GM12878 (cell line): ENCODE measurements around the gene SYNGR1. TPM values are rescaled to one million over a fixed set of nuclear protein-coding genes. Genes with fewer than 3 reads are reported as not detected.
A peak's percentile ranks its signal among the peaks of the same experiment; 100 is the strongest.

ENCODE experiments used
- ATAC-seq: fragments of 200-7000 bp; cut with Tn5 transposase; 3 replicates; pipeline ENCODE4 v1.9.1; 2020; ENCODE audit warnings: mild to moderate bottlenecking, moderate library complexity
- BruUV-seq: library from RNA; stranded (reverse); fragments of 400-500 nt; replicated peaks from 2 replicates; lab custom pipeline; 2021; lab: Mats Ljungman, UMichigan
- CTCF ChIA-PET: fragments of 300-600 bp; sonication (Branson Sonifier 250); formaldehyde crosslinking; extraction: SDS; loops from one replicate; lab custom pipeline; 2021; ENCODE audit warnings: inconsistent platforms; lab: Yijun Ruan, JAX
- POLR2A ChIA-PET: fragments of 350-600 bp; formaldehyde crosslinking; extraction: SDS; loops from one replicate; lab custom pipeline; 2021; ENCODE audit warnings: inconsistent platforms; lab: Charles Lee
- RAD21 ChIA-PET: fragments of 300-600 bp; sonication (Branson Sonifier 250); formaldehyde crosslinking; loops from one replicate; lab custom pipeline; 2023; ENCODE audit warnings: antibody characterized with exemption; ENCODE audit not compliant: unreplicated experiment; lab: Charles Lee
- SMC1A ChIA-PET: fragments of 300-600 bp; sonication (Branson Sonifier 250); formaldehyde crosslinking; loops from one replicate; lab custom pipeline; 2023; ENCODE audit not compliant: unreplicated experiment, uncharacterized antibody; lab: Charles Lee
- DNase-seq: peaks from one replicate; pipeline ENCODE4 v3.0.0-alpha.2; 2011; ENCODE audit warnings: low read depth, low spot score
- FAIRE-seq: peaks from 3 replicates; lab custom pipeline; 2011; peaks lifted over from hg19 to GRCh38; lab: Jason Lieb, UNC
- H2AFZ ChIP-seq: 2 replicates; pipeline ENCODE4 v1.6.0; 2011; ENCODE audit warnings: low read depth, low read length, control low read depth; ENCODE audit not compliant: control insufficient read depth
- H3K27ac ChIP-seq: 2 replicates; pipeline ENCODE4 v1.5.1; 2011; ENCODE audit warnings: control low read depth; ENCODE audit not compliant: control insufficient read depth, insufficient read depth
- H3K27me3 ChIP-seq, 2 experiments: replicated peaks in 1 of 2; 2 replicates each; pipeline versions ENCODE4 v1.6.0 to v1.6.1; 2011; ENCODE audit warnings: low read length in 1 of 2; ENCODE audit not compliant: control insufficient read depth in 2 of 2, insufficient read depth in 2 of 2
- H3K36me3 ChIP-seq, 2 experiments: 2 replicates each; pipeline ENCODE4 v1.5.1; 2011; ENCODE audit warnings: low read length in 1 of 2; ENCODE audit not compliant: control insufficient read depth in 2 of 2, insufficient read depth in 2 of 2
- H3K4me1 ChIP-seq: 2 replicates; pipeline ENCODE4 v1.6.1; 2011; ENCODE audit warnings: mild to moderate bottlenecking, low read length, moderate library complexity, mixed read lengths; ENCODE audit not compliant: control insufficient read depth, insufficient read depth
- H3K4me2 ChIP-seq: 2 replicates; pipeline ENCODE4 v1.6.0; 2011; ENCODE audit warnings: control low read depth; ENCODE audit not compliant: control insufficient read depth, insufficient read depth
- H3K4me3 ChIP-seq: fragments of 200-600 bp; sonication (generic); 2 replicates; pipeline ENCODE4 v1.5.1; 2016
- H3K79me2 ChIP-seq: 2 replicates; pipeline ENCODE4 v1.6.0; 2011; ENCODE audit warnings: low read length; ENCODE audit not compliant: control insufficient read depth, insufficient read depth
- H3K9ac ChIP-seq: 2 replicates; pipeline ENCODE4 v1.8.0; 2011; ENCODE audit warnings: low read length, control low read depth, mixed read lengths; ENCODE audit not compliant: control insufficient read depth, insufficient read depth
- H3K9me3 ChIP-seq: replicated peaks from 3 replicates; pipeline ENCODE4 v1.5.1; 2011; ENCODE audit warnings: mild to moderate bottlenecking, low read length; ENCODE audit not compliant: control insufficient read depth, insufficient read depth
- H4K20me1 ChIP-seq: 2 replicates; pipeline ENCODE4 v1.6.0; 2011; ENCODE audit not compliant: control insufficient read depth, insufficient read depth
- ATF3 ChIP-seq: IDR thresholded peaks from 2 replicates; pipeline ENCODE4 v1.6.1; 2011; ENCODE audit warnings: low read depth, mild to moderate bottlenecking, low read length, moderate library complexity, borderline replicate concordance; ENCODE audit errors: extremely low read depth
- BHLHE40 ChIP-seq, 2 experiments: fragments of 450-650 bp in 1 of 2; IDR thresholded peaks; 2 replicates each; pipeline ENCODE4 v1.6.1; 2011 to 2017; ENCODE audit warnings: low read depth in 2 of 2, borderline replicate concordance in 1 of 2, improper control_type of control experiment in 1 of 2, low read length in 1 of 2, mild to moderate bottlenecking in 1 of 2
- CBFB ChIP-seq: IDR thresholded peaks from 2 replicates; pipeline ENCODE4 v1.6.1; 2016; ENCODE audit warnings: antibody characterized with exemption, low read depth
- CTCF ChIP-seq, 3 experiments: IDR thresholded peaks in 2 of 3; conservative IDR thresholded peaks in 1 of 3; 2 replicates each; pipeline ENCODE4 v1.5.1; 2011; ENCODE audit warnings: low read depth in 3 of 3, low read length in 3 of 3, mild to moderate bottlenecking in 3 of 3, control low read depth in 2 of 3, moderate library complexity in 2 of 3, inconsistent platforms in 1 of 3, mixed read lengths in 1 of 3; ENCODE audit not compliant: control insufficient read depth in 2 of 3, insufficient read depth in 1 of 3; ENCODE audit errors: extremely low read depth in 1 of 3
- ELK1 ChIP-seq: IDR thresholded peaks from 2 replicates; pipeline ENCODE4 v1.6.1; 2012; ENCODE audit warnings: low read depth, low read length, improper control_type of control experiment
- GABPA ChIP-seq: IDR thresholded peaks from 2 replicates; pipeline ENCODE4 v1.6.1; 2014; ENCODE audit warnings: antibody characterized with exemption, low read depth, mild to moderate bottlenecking, inconsistent platforms
- KLF5 ChIP-seq: fragments of 450-650 bp; IDR thresholded peaks from 2 replicates; pipeline ENCODE4 v1.6.1; 2014; ENCODE audit warnings: mild to moderate bottlenecking; ENCODE audit not compliant: partially characterized antibody
- MYB ChIP-seq: fragments of 150-350 bp; IDR thresholded peaks from 2 replicates; pipeline ENCODE4 v1.6.1; 2014; ENCODE audit warnings: mild to moderate bottlenecking, low read depth, low read length, borderline replicate concordance
- PAX8 ChIP-seq: fragments of 450-650 bp; IDR thresholded peaks from 2 replicates; pipeline ENCODE4 v1.6.1; 2017; ENCODE audit warnings: mild to moderate bottlenecking, moderate library complexity
- POLR2AphosphoS5 ChIP-seq: IDR thresholded peaks from 2 replicates; pipeline ENCODE4 v1.6.1; 2011; ENCODE audit warnings: mild to moderate bottlenecking, low read length, inconsistent platforms
- RCOR1 ChIP-seq: conservative IDR thresholded peaks from 2 replicates; pipeline ENCODE4 v1.6.1; 2012; ENCODE audit warnings: low read depth, low read length, improper control_type of control experiment
- SIX5 ChIP-seq: IDR thresholded peaks from 2 replicates; pipeline ENCODE4 v1.6.1; 2011; ENCODE audit warnings: mild to moderate bottlenecking, low read depth, low read length, moderate library complexity; ENCODE audit not compliant: severe bottlenecking
- SMARCA5 ChIP-seq: fragments of 450-650 bp; IDR thresholded peaks from 2 replicates; pipeline ENCODE4 v1.6.1; 2017; ENCODE audit warnings: mild to moderate bottlenecking
- ZBED1 ChIP-seq: IDR thresholded peaks from 2 replicates; pipeline ENCODE4 v1.6.1; 2016; ENCODE audit warnings: borderline replicate concordance
- ZBTB40 ChIP-seq: fragments of 450-650 bp; IDR thresholded peaks from 2 replicates; pipeline ENCODE4 v1.6.1; 2016; ENCODE audit warnings: mild to moderate bottlenecking, moderate library complexity, borderline replicate concordance
- ZNF217 ChIP-seq: fragments of 450-650 bp; IDR thresholded peaks from 2 replicates; pipeline ENCODE4 v1.6.1; 2017; ENCODE audit warnings: antibody characterized with exemption, mild to moderate bottlenecking
- ZSCAN29 ChIP-seq: fragments of 450-650 bp; IDR thresholded peaks from 2 replicates; pipeline ENCODE4 v1.6.1; 2017; ENCODE audit warnings: mild to moderate bottlenecking, moderate library complexity
- ZZZ3 ChIP-seq: IDR thresholded peaks from 2 replicates; pipeline ENCODE4 v1.6.1; 2011; ENCODE audit warnings: low read depth; ENCODE audit not compliant: control insufficient read depth, insufficient read length
- WGBS: methylation state at CpG from one replicate; pipeline ENCODE4 v1.1.6; 2016; ENCODE audit warnings: low lambda C conversion rate; ENCODE audit not compliant: insufficient replicate concordance, insufficient coverage; ENCODE audit errors: missing lambda C conversion rate; 5-methylcytosine and 5-hydroxymethylcytosine counted together
- in situ Hi-C: fragments of 300-500 bp; cut with MboI; formaldehyde crosslinking; loops from 9 replicates; pipeline ENCODE4 v1.14.3; 2018; ENCODE audit warnings: mixed read lengths
- intact Hi-C: fragments of 100-400 bp; cut with micrococcal nuclease; formaldehyde crosslinking; loops from one replicate; pipeline ENCODE4 v1.14.2; 2022; ENCODE audit not compliant: unreplicated experiment
- polyA plus RNA-seq, 11 experiments: library from polyadenylated mRNA; depleted of rRNA in 4 of 11; unstranded in 6 of 11; stranded (reverse) in 5 of 11; fragments of >200 nt; fragmentation: Nextera tagmentation in 4 of 11; fragmentation: Illumina TruSeq in 1 of 11; extraction: Ambion mirVana in 4 of 11; extraction: Trizol in 1 of 11; gene quantifications; 1 replicate in 1 of 11; 2 replicates in 10 of 11; pipeline versions ENCODE4 v1.2.1 to v1.2.3, GENCODE V29; 2011 to 2016; ENCODE audit warnings: inconsistent platforms in 2 of 11, missing spikeins in 2 of 11, low read depth in 1 of 11
- total RNA-seq, 4 experiments: library from RNA; depleted of rRNA in 3 of 4; stranded (reverse); fragments of >200 nt in 3 of 4; fragmentation: Illumina TruSeq in 1 of 4; extraction: Trizol in 1 of 4; gene quantifications; 2 replicates each; pipeline versions ENCODE4 v1.2.1 to v1.2.3, GENCODE V29; 2013 to 2021

Gene SYNGR1
- total and polyA plus RNA-seq, 10 of the 15 experiments (the other 5 are each of a cell fraction or from before 2014, with no cell fraction given): 0.87 to 9.2 (median 3.5) TPM

- Histone ChIP-seq H2AFZ (no peak overlapping the region), H3K27me3 (no peaks in the 10 kb centered on the region), H4K20me1 (no peaks in the 10 kb centered on the region), H3K79me2 (peaks cover 17% of the 10 kb centered on the region), H3K4me1 (peaks cover 7% of the 10 kb centered on the region), H3K9ac (no peak overlapping the region), H3K27ac (no peak overlapping the region), H3K4me2 (peak overlapping the region; percentile 99), H3K9me3 (no peaks in the 10 kb centered on the region), H3K36me3 (peaks cover 0 to 8% of the 10 kb centered on the region in 2 experiments; a peak in 1 of 4 replicates), H3K4me3 (no peak overlapping the region)
- SMC1A ChIA-PET: no interaction called here
- intact Hi-C loops: no loop called here
- ATAC-seq (no peak), DNase-seq (no peak), FAIRE-seq (no peak)
- BruUV-seq: no TSS peak
- CTCF ChIA-PET: interaction anchor here (0.8 to 6.4 kb wide), 6 partner anchors 36 to 624 kb away, joined by 3 to 37 read pairs (median 6); partner anchors contain the start of gene ATF4
- 94% methylated on average over 4 of the region's 4 CpGs for WGBS
- in situ Hi-C loops: no loop called here
- POLR2A ChIA-PET: interaction anchor here (0.6 kb wide), 1 partner anchor 2000 kb away, joined by 3 read pairs; no protein-coding TSS in a partner anchor
- RAD21 ChIA-PET: interaction anchor here (1.1 kb wide), 1 partner anchor 46 kb away, joined by 5 read pairs; no protein-coding TSS in a partner anchor
- TF ChIP-seq ZBED1: no peak
- TF ChIP-seq POLR2AphosphoS5: no peak
- no peak for TF ChIP-seq RCOR1
- no peak for TF ChIP-seq BHLHE40 (IDR thresholded peaks at IDR 0.05; ENCODE audit: borderline replicate concordance in 1 of 2, low read depth in 2 of 2, low read length in 1 of 2)
- TF ChIP-seq CTCF (IDR thresholded peaks at IDR 0.05 in 2 of 3, conservative IDR thresholded peaks at IDR 0.05 in 1 of 3; ENCODE audit: control insufficient read depth in 2 of 3, extremely low read depth in 1 of 3, insufficient read depth in 1 of 3, low read depth in 3 of 3, low read length in 3 of 3): no peak
- TF ChIP-seq PAX8: no peak
- TF ChIP-seq SIX5: no peak
- TF ChIP-seq SMARCA5: no peak
- no peak for TF ChIP-seq ATF3
- no peak for TF ChIP-seq GABPA
- TF ChIP-seq ZBTB40: no peak
- no peak for TF ChIP-seq KLF5
- TF ChIP-seq MYB: no peak
- no peak for TF ChIP-seq ZZZ3
- no peak for TF ChIP-seq ZNF217
- no peak for TF ChIP-seq ELK1
- no peak for TF ChIP-seq CBFB
- no peak for TF ChIP-seq ZSCAN29
These were observed 51.5 kb downstream of the SYNGR1 start for GRCh38 chr22:39401301-39401631.
